Activated CD8-positive, alpha-beta T cell treated with anti-CD3 and anti-CD28 coated beads for 36 hours (primary cell): ENCODE measurements around the gene AIFM1. TPM values are rescaled to one million over a fixed set of nuclear protein-coding genes. Genes with fewer than 3 reads are reported as not detected.

Experiments
- ATAC-seq: fragments of 200-7000 bp; cut with Tn5 transposase; one replicate; pipeline ENCODE4 v1.10.0; 2021; ENCODE audit warnings: mild to moderate bottlenecking, moderate library complexity
- CTCF ChIA-PET: fragments of 350-600 bp; sonication (Branson Sonifier 250); formaldehyde crosslinking; loops from one replicate; lab custom pipeline; 2021; ENCODE audit warnings: antibody characterized with exemption; lab: Charles Lee
- POLR2A ChIA-PET: fragments of 350-600 bp; sonication (Branson Sonifier 250); formaldehyde crosslinking; loops from one replicate; lab custom pipeline; 2021; ENCODE audit warnings: antibody characterized with exemption; lab: Charles Lee
- DNase-seq: peaks from one replicate; pipeline ENCODE4 v3.0.0-alpha.2; 2020
- H3K27ac Mint-ChIP-seq: one replicate; pipeline ENCODE4 v1.8.0; 2021; ENCODE audit warnings: mild to moderate bottlenecking, mixed read lengths
- H3K27me3 Mint-ChIP-seq: one replicate; pipeline ENCODE4 v1.8.0; 2021; ENCODE audit warnings: mixed read lengths
- H3K36me3 Mint-ChIP-seq: one replicate; pipeline ENCODE4 v1.8.0; 2021; ENCODE audit warnings: low read depth, mixed read lengths
- H3K4me1 Mint-ChIP-seq: one replicate; pipeline ENCODE4 v1.8.0; 2021; ENCODE audit warnings: low read depth, mixed read lengths
- H3K4me3 Mint-ChIP-seq: one replicate; pipeline ENCODE4 v1.8.0; 2021; ENCODE audit warnings: mild to moderate bottlenecking, moderate library complexity, mixed read lengths
- H3K9me3 Mint-ChIP-seq: one replicate; pipeline ENCODE4 v1.8.0; 2021; ENCODE audit warnings: mixed read lengths
- intact Hi-C: fragments of 100-400 bp; cut with micrococcal nuclease; formaldehyde crosslinking; loops from one replicate; pipeline ENCODE4 v1.10.0; 2022
- total RNA-seq, 2 experiments: library from RNA; stranded (reverse); gene quantifications; one replicate each; pipeline ENCODE4 v1.2.3, GENCODE V29; 2021
- TF ChIP-seq, protein P1 (sequence below): fragments of 200-600 bp; IDR thresholded peaks from one replicate; pipeline ENCODE4 v1.8.0; 2022; ENCODE audit warnings: antibody characterized with exemption, mild to moderate bottlenecking

Gene AIFM1
- total RNA-seq, 2 experiments from 2014 or later: 51.5 to 54.3 TPM

DNA sequence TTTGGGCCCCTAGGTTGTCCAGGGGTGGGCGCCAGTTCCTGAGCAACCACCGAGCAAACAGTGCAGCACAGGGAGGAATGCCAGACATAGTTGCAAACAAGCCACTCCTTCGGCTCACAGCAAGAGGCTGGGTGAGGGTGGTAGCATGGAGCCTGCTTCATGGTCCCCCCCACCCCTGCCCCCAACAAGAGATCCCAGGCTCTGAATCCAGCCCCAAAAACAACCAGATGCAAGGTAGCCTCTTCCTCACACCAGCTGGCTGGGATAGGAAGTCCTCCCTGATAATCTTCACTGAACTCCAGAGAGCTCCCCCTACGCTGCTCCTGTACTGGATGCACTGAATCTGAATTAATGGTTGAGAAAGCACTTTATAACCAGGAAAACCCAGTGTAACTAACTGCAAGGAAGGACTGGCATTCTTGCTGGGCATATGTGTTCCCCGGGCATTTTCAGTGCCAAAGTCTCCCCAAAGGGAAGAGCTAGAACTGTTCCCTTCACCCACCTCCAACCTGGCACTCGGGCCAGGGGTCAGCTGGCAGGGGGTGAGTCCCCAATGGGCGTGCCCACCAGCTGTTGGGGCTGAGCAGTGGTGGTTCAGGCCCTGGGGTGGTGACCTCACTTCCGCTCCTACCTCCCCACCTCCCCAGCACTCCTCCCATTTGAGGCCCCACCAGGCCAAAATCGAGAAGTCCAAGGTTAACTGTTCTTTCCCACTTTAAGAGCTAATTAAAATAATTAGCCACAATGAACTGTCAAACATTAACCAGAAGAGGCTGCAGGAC lies 56.8 kb downstream of the AIFM1 start:
- CTCF ChIA-PET: interaction anchor here (2.0 to 3.4 kb wide), 2 partner anchors 22 to 28 kb away, joined by 5 to 18 read pairs; no protein-coding TSS in a partner anchor
- Mint-ChIP-seq H3K36me3 (peaks cover 3% of the 10 kb centered on the region), H3K4me3 (peak overlapping the region; percentile 90), H3K27ac (peak overlapping the region; percentile 95), H3K4me1 (peaks cover 37% of the 10 kb centered on the region), H3K9me3 (no peaks in the 10 kb centered on the region), H3K27me3 (no peaks in the 10 kb centered on the region)
- TF ChIP-seq, protein P1, sequence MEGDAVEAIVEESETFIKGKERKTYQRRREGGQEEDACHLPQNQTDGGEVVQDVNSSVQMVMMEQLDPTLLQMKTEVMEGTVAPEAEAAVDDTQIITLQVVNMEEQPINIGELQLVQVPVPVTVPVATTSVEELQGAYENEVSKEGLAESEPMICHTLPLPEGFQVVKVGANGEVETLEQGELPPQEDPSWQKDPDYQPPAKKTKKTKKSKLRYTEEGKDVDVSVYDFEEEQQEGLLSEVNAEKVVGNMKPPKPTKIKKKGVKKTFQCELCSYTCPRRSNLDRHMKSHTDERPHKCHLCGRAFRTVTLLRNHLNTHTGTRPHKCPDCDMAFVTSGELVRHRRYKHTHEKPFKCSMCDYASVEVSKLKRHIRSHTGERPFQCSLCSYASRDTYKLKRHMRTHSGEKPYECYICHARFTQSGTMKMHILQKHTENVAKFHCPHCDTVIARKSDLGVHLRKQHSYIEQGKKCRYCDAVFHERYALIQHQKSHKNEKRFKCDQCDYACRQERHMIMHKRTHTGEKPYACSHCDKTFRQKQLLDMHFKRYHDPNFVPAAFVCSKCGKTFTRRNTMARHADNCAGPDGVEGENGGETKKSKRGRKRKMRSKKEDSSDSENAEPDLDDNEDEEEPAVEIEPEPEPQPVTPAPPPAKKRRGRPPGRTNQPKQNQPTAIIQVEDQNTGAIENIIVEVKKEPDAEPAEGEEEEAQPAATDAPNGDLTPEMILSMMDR: no peak
- DNase-seq (peak; percentile 62), ATAC-seq (peak; percentile 64)
- POLR2A ChIA-PET: interaction anchor here (0.8 to 4.7 kb wide), 8 partner anchors 11 to 68 kb away, joined by 3 to 22 read pairs (median 4); no protein-coding TSS in a partner anchor
- intact Hi-C loops: no loop called here

DNA sequence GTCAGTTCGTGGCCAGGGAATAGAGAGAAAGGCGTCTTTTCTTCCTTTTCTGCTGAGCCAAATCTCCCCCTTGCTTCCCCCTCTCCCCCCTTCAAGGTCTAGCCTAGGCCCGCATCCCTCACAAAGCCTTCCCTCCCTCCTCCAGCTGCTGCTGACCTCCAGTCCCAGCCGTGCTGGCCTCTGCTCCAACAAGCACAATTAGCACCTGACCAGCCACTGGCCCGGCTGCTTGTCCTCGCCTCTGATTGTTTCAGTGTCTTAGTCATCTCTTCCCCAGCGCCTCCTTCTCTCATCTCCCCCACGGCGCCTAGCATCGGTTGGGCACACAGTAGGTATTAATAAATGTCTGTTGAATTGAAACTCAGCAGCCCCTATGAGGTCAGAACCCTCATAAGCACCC lies 59.6 kb downstream of the AIFM1 start:
- ATAC-seq: no peak
- Mint-ChIP-seq H3K27me3 (no peaks in the 10 kb centered on the region), H3K27ac (no peak overlapping the region), H3K4me1 (peaks cover 46% of the 10 kb centered on the region), H3K4me3 (no peak overlapping the region), H3K9me3 (no peaks in the 10 kb centered on the region), H3K36me3 (peaks cover 3% of the 10 kb centered on the region)
- no peak for DNase-seq
- ChIA-PET CTCF (interaction anchor here (1.7 kb wide), 1 partner anchor 24 kb away, joined by 5 read pairs; no protein-coding TSS in a partner anchor), POLR2A (interaction anchor here (1.3 kb wide), 1 partner anchor 8 kb away, joined by 3 read pairs; no protein-coding TSS in a partner anchor)
- intact Hi-C loops: no loop called here
- TF ChIP-seq, protein P1: no peak

DNA sequence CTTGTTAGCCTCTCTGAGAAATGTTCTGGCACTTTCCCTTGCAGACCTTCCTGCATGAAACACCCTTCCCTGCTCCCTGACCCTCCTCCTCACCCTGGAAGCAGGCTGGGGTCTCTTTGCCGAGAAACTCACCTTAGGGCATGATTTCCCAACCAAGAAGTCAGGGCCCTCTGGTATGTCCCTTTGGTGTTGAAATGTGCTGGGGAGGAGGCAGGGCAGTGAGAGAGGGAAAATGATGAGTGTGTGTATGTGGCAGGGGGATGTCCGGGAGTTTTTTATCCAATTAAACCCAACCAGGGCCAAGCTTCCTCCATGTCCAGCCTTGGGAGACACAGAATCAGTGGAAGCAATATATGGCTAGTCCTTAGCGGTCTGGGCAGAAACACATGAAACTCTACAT lies 60.4 kb downstream of the AIFM1 start:
- H3K4me3 Mint-ChIP-seq: no peak overlapping the region
- H3K9me3 Mint-ChIP-seq: no peaks in the 10 kb centered on the region
- CTCF ChIA-PET: interaction anchor here (0.6 to 1.7 kb wide), 3 partner anchors 23 to 811 kb away, joined by 4 to 5 read pairs (median 4); no protein-coding TSS in a partner anchor
- POLR2A ChIA-PET: interaction anchor here (1.0 kb wide), 1 partner anchor 60 kb away, joined by 3 read pairs; the partner anchor contains the start of gene AIFM1
- peaks cover 54% of the 10 kb centered on the region for H3K4me1 Mint-ChIP-seq
- H3K27me3 Mint-ChIP-seq: no peaks in the 10 kb centered on the region
- intact Hi-C loops: no loop called here
- H3K27ac Mint-ChIP-seq: peak overlapping the region; percentile 66
- no peak for ATAC-seq
- TF ChIP-seq, protein P1: no peak
- no peak for DNase-seq
- peaks cover 3% of the 10 kb centered on the region for H3K36me3 Mint-ChIP-seq

DNA sequence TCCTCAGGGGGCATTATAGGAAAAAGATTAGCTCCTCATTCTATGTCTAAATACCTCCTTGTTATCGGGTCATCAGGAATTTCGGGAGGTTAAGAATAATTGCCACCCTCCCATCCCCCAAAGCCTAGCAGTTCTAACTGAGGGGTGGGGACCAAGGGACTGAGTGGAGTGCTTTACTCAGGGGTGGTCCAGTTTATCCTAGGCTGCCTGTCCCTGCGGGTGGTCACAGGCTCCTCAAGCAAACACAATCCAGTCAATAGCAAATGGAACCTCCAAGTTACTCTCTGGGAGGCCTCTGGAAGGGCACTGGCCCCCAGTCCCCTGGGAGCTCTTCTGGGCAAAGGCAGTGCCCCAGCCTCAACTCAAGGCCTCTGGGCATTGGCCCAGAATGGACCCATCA lies 62.0 kb downstream of the AIFM1 start:
- TF ChIP-seq, protein P1: no peak
- H3K36me3 Mint-ChIP-seq: no peaks in the 10 kb centered on the region
- no peak for DNase-seq
- no peak overlapping the region for H3K4me3 Mint-ChIP-seq
- H3K27me3 Mint-ChIP-seq: no peaks in the 10 kb centered on the region
- H3K4me1 Mint-ChIP-seq: peaks cover 64% of the 10 kb centered on the region
- ATAC-seq: no peak
- ChIA-PET POLR2A (no interaction called here), CTCF (no interaction called here)
- no peaks in the 10 kb centered on the region for H3K9me3 Mint-ChIP-seq
- intact Hi-C loops: no loop called here
- no peak overlapping the region for H3K27ac Mint-ChIP-seq

DNA sequence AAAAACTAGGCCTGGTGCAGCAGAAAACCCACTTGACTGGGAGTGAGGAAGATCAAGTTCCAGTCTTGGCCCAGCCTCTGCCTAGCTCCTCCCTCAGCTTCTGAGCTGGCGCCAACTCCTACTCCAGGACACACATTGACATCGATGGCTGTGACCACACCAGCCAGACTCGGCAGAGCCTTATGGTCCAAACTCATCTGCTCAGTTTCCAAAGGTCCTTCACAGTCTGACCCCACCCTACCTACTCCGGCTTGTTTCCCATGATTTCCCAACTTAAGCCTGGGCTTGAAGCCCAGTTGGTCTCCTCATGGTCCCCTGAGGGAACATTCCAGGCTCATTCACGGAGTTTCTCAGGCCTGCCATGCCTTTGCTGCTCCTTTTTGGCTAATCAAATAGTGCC lies 65.5 kb downstream of the AIFM1 start:
- TF ChIP-seq, protein P1: no peak
- no peaks in the 10 kb centered on the region for H3K27me3 Mint-ChIP-seq
- ChIA-PET CTCF (interaction anchor here (1.1 kb wide), 2 partner anchors 18 to 20 kb away, joined by 3 read pairs; no protein-coding TSS in a partner anchor), POLR2A (no interaction called here)
- intact Hi-C loops: no loop called here
- no peak overlapping the region for H3K4me3 Mint-ChIP-seq
- H3K9me3 Mint-ChIP-seq: no peaks in the 10 kb centered on the region
- no peaks in the 10 kb centered on the region for H3K36me3 Mint-ChIP-seq
- H3K27ac Mint-ChIP-seq: no peak overlapping the region
- ATAC-seq (no peak), DNase-seq (no peak)
- H3K4me1 Mint-ChIP-seq: peaks cover 65% of the 10 kb centered on the region
